Calu3 (cell line): ENCODE results near the gene OSER1. TPM values are rescaled to one million over a fixed set of nuclear protein-coding genes. Genes with fewer than 3 reads are reported as not detected.

Experiments
- BruUV-seq: library from RNA; stranded (reverse); fragments of 400-500 nt; replicated peaks from 2 replicates; lab custom pipeline; 2021; lab: Mats Ljungman, UMichigan
- CTCF ChIA-PET: fragments of 300-600 bp; sonication (Branson Sonifier 250); formaldehyde crosslinking; loops from one replicate; lab custom pipeline; 2022; ENCODE audit warnings: antibody characterized with exemption; lab: Charles Lee
- DNase-seq: peaks from one replicate; pipeline ENCODE4 v3.0.0; 2022
- H3K27ac Mint-ChIP-seq: one replicate; pipeline ENCODE4 v1.8.0; 2022; ENCODE audit warnings: mixed read lengths; ENCODE audit not compliant: unreplicated experiment
- H3K27me3 Mint-ChIP-seq: one replicate; pipeline ENCODE4 v1.8.0; 2022; ENCODE audit warnings: mixed read lengths; ENCODE audit not compliant: unreplicated experiment
- H3K36me3 Mint-ChIP-seq: one replicate; pipeline ENCODE4 v1.8.0; 2022; ENCODE audit warnings: mild to moderate bottlenecking, moderate library complexity, mixed read lengths; ENCODE audit not compliant: insufficient read depth, unreplicated experiment
- H3K4me1 Mint-ChIP-seq: one replicate; pipeline ENCODE4 v1.8.0; 2022; ENCODE audit warnings: mild to moderate bottlenecking, low read depth, mixed read lengths; ENCODE audit not compliant: unreplicated experiment
- H3K4me3 Mint-ChIP-seq: one replicate; pipeline ENCODE4 v1.8.0; 2022; ENCODE audit warnings: mild to moderate bottlenecking, low read depth, moderate library complexity, mixed read lengths; ENCODE audit not compliant: unreplicated experiment
- H3K9me3 Mint-ChIP-seq: one replicate; pipeline ENCODE4 v1.8.0; 2022; ENCODE audit warnings: low read depth, mixed read lengths; ENCODE audit not compliant: unreplicated experiment
- CTCF ChIP-seq: fragments of 200-600 bp; IDR thresholded peaks from one replicate; pipeline ENCODE4 v1.8.0; 2022; ENCODE audit warnings: antibody characterized with exemption; ENCODE audit not compliant: unreplicated experiment
- intact Hi-C: fragments of 100-400 bp; cut with micrococcal nuclease; formaldehyde crosslinking; loops from one replicate; pipeline ENCODE4 v1.10.0; 2022; ENCODE audit not compliant: unreplicated experiment
- total RNA-seq: library from RNA; stranded (reverse); gene quantifications from 2 replicates; pipeline ENCODE4 v1.2.3, GENCODE V29; 2022

The OSER1 gene
- total RNA-seq, 1 experiment from 2014 or later = 56.7 TPM

GRCh38 chr20:44182135-44182765 lies 28.3 kb downstream of the OSER1 start:
- H3K27me3 Mint-ChIP-seq = peaks cover 25% of the 10 kb centered on the region
- no peak overlapping the region for H3K4me3 Mint-ChIP-seq
- H3K9me3 Mint-ChIP-seq = no peaks in the 10 kb centered on the region
- no peak overlapping the region for H3K27ac Mint-ChIP-seq
- peaks cover 4% of the 10 kb centered on the region for H3K36me3 Mint-ChIP-seq
- CTCF ChIA-PET = no interaction called here
- peaks cover 7% of the 10 kb centered on the region for H3K4me1 Mint-ChIP-seq
- DNase-seq = no peak
- TF ChIP-seq CTCF = no peak
- BruUV-seq = no TSS peak
- intact Hi-C loops = no loop called here

- Mint-ChIP-seq H3K27ac (no peak overlapping the region), H3K36me3 (no peaks in the 10 kb centered on the region), H3K9me3 (no peaks in the 10 kb centered on the region), H3K4me3 (no peak overlapping the region), H3K27me3 (peaks cover 25% of the 10 kb centered on the region), H3K4me1 (peaks cover 10% of the 10 kb centered on the region)
- no TSS peak for BruUV-seq
- TF ChIP-seq CTCF = no peak
- no peak for DNase-seq
- CTCF ChIA-PET = no interaction called here
- intact Hi-C loops = no loop called here
These were observed 29.0 kb downstream of the OSER1 start for GRCh38 chr20:44181611-44182010.

- Mint-ChIP-seq H3K36me3 (no peaks in the 10 kb centered on the region), H3K4me1 (peaks cover 10% of the 10 kb centered on the region), H3K9me3 (no peaks in the 10 kb centered on the region), H3K27ac (no peak overlapping the region), H3K4me3 (no peak overlapping the region), H3K27me3 (peaks cover 25% of the 10 kb centered on the region)
- BruUV-seq = no TSS peak
- no peak for TF ChIP-seq CTCF
- CTCF ChIA-PET = interaction anchor here (1.0 kb wide), 1 partner anchor 9 kb away, joined by 3 read pairs; no protein-coding TSS in a partner anchor
- DNase-seq = no peak
- intact Hi-C loops = no loop called here
These were observed 29.8 kb downstream of the OSER1 start for GRCh38 chr20:44180814-44181213.

- Mint-ChIP-seq H3K9me3 (no peaks in the 10 kb centered on the region), H3K27me3 (peaks cover 29% of the 10 kb centered on the region), H3K36me3 (no peaks in the 10 kb centered on the region), H3K4me1 (peaks cover 20% of the 10 kb centered on the region), H3K4me3 (no peak overlapping the region), H3K27ac (no peak overlapping the region)
- no peak for TF ChIP-seq CTCF
- intact Hi-C loops = no loop called here
- CTCF ChIA-PET = interaction anchor here (0.7 to 3.0 kb wide), 5 partner anchors 11 to 95 kb away, joined by 4 to 14 read pairs (median 7); no protein-coding TSS in a partner anchor
- peak; percentile 78 for DNase-seq
- BruUV-seq = no TSS peak
These were observed 33.6 kb downstream of the OSER1 start for GRCh38 chr20:44176833-44177534.
